Ishikawa (cell line): ENCODE measurements around the gene WDR72.

Experiments used
- CEBPB ChIP-seq: IDR thresholded peaks from 2 replicates; pipeline ENCODE4 v1.6.1; 2012
- EGR1 ChIP-seq: IDR thresholded peaks from 2 replicates; pipeline ENCODE4 v1.6.1; 2012
- EP300 ChIP-seq: IDR thresholded peaks from 2 replicates; pipeline ENCODE4 v1.6.1; 2012; ENCODE audit warnings: borderline replicate concordance
- RAD21 ChIP-seq: IDR thresholded peaks from 2 replicates; pipeline ENCODE4 v1.6.1; 2012; ENCODE audit warnings: low read depth
- TF ChIP-seq, protein P1 (sequence below): IDR thresholded peaks from 2 replicates; pipeline ENCODE4 v1.6.1; 2012; ENCODE audit warnings: low read depth, mild to moderate bottlenecking

- no peak for TF ChIP-seq RAD21
- TF ChIP-seq EP300: no peak
- TF ChIP-seq, protein P1, sequence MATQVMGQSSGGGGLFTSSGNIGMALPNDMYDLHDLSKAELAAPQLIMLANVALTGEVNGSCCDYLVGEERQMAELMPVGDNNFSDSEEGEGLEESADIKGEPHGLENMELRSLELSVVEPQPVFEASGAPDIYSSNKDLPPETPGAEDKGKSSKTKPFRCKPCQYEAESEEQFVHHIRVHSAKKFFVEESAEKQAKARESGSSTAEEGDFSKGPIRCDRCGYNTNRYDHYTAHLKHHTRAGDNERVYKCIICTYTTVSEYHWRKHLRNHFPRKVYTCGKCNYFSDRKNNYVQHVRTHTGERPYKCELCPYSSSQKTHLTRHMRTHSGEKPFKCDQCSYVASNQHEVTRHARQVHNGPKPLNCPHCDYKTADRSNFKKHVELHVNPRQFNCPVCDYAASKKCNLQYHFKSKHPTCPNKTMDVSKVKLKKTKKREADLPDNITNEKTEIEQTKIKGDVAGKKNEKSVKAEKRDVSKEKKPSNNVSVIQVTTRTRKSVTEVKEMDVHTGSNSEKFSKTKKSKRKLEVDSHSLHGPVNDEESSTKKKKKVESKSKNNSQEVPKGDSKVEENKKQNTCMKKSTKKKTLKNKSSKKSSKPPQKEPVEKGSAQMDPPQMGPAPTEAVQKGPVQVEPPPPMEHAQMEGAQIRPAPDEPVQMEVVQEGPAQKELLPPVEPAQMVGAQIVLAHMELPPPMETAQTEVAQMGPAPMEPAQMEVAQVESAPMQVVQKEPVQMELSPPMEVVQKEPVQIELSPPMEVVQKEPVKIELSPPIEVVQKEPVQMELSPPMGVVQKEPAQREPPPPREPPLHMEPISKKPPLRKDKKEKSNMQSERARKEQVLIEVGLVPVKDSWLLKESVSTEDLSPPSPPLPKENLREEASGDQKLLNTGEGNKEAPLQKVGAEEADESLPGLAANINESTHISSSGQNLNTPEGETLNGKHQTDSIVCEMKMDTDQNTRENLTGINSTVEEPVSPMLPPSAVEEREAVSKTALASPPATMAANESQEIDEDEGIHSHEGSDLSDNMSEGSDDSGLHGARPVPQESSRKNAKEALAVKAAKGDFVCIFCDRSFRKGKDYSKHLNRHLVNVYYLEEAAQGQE: no peak
- no peak for TF ChIP-seq CEBPB
- no peak for TF ChIP-seq EGR1
Observed at GRCh38 chr15:53786401-53786800, 26.9 kb upstream of the WDR72 start.
